Ramos (cell line): Measurements from ENCODE around the gene RARS2.
"Not testable (repeated sequence)": the region's sequence is repeated elsewhere in the genome, so short reads cannot be mapped to it uniquely, and the experiment has no call there.

Source experiments
- in situ Hi-C: fragments of 300-500 bp; cut with MboI; formaldehyde crosslinking; loops from one replicate; pipeline ENCODE4 v1.14.3; 2022; ENCODE audit warnings: low sequenced_read_pairs; ENCODE audit not compliant: unreplicated experiment

Gene RARS2

GRCh38 chr6:87518453-87518852 is 71.3 kb downstream of the RARS2 start:
- in situ Hi-C loops: no loop called here

DNA sequence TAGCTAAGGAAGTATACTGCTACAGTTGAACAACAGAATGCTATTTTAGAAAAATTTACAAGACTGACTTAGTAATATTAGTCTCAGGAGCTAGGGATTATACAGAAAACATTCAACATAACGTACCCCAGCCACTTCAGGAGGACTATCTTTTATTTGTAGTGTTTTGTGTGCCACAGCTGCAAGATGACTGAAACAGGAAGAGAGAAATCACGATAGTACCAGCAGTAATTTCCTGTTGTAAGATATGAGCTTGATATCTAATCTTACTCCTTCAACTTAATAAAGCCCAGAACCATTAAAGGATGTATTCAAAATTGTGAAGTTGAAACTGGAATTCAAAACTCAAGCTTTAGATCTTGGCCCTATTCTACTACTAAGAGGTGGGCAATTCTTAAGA is 75.0 kb downstream of the RARS2 start:
- in situ Hi-C loops: no loop called here

DNA sequence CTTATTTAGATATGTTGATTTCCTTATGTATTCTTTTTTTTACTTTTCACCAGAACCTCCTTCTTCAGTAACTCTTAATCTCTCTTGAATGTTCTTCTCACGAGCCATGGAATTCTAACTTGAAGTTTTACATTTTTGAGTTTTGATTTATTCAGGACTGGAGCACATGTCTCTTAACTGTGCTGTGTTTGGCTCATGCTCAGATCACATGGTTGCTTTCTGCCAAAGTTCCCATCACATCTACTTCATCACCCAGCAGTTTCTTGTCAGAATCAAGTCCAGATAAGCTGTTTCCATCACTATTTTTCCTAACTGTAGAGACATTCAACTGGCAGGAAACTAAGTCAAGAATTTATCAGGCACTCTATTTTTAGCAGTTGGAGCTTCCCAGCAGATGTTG is 85.3 kb downstream of the RARS2 start:
- in situ Hi-C loops: no loop called here

DNA sequence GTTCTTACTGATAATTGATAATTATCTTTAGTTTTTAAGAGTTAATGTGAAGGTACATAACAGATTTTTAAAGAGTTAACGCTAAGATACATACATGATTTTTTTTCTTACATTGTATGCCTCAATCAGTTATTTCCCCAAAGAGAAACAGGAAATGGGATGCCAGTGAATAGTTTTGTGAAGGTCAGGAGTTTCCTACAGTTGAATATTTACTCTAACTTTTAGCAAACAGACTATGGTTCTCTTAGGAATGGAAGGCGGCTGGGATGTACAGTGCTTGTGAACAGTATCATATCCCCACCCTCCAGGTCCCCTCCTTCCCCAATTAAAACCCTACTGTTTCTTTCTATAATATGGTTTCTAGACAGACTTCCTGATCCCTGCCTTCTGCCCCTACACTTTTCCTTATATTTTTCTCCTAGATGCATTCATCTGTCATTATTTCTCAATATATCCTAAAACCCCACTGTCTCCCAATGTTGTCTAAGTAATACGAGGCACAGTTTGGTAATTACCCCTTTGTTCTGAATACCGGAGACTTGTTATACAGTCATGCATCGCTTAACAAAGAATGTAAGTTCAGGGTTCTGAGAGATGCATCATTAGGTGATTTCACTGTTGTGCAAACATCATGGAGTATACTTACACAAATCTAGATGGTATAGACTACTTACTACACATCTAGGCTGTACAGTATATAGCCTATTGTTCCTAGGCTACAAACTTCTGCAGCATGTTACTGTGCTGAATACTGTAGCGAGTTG is 87.8 kb downstream of the RARS2 start:
- in situ Hi-C loops: no loop called here

DNA sequence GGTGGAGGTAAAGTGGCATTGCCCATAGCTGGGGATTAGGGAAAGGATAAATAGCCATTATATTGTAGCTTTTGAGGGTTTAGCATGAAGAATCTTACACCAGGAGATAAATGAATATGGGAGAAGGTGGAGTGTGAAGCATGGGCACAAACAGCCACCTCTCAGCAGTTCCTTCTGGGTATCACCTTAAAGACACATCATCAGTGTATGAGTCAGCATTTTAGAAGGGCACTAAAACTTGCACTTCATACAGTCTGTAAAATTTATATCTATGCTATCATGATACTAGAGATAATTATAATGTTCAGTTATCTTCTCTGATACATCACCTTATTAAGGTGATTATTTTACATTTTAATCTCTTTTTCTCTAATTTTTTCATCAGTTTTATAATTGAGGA is 91.7 kb downstream of the RARS2 start:
- in situ Hi-C loops: no loop called here

DNA sequence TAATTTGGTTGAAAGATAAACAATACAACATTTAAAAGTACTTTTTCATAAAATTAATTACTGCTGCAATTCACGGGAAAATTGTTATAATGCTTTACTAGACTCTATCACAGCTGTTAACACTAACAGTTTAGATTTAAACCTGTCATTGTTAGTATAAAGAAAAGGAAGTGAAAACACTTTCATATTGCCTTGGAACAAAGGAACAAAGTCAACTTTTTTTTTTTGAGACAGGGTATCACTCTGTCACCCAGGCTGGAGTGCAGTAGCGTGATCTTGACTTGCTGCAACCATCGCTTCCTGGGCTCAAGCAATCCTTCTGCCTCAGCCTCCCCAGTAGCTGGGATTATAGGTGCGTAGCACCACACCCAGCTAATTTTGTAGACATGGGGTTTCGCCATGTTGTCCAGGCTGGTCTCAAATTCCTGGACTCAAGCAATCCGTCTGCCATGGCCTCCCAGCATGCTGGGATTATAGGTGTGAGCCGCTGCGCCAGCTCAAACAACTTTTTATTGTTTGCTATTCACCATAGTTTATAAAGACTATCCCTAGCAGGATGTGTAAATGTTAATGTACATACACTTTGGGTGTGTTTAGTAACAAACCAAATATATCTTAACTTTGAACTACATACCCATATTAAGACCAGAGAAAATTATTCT is 94.9 kb downstream of the RARS2 start:
- in situ Hi-C loops: no loop called here

DNA sequence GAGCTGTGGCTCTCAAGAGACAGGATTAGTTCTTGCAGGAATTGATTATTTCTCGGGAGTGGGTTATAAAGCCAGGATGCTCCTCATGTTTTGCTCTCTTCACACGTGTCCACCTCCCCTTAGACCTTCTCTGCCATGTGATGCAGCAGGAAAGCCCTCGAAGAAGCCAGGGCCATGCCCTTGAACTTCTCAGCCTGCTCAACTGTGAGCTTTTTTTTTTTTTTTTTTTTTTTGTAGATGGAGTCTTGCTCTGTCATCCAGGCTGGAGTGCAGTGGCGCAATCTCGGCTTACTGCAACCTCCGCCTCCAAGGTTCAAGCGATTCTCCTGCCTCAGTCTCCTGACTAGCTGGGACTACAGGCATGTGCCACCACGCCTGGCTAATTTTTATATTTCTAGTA is 100.5 kb downstream of the RARS2 start:
- in situ Hi-C loops: not testable (repeated sequence)

DNA sequence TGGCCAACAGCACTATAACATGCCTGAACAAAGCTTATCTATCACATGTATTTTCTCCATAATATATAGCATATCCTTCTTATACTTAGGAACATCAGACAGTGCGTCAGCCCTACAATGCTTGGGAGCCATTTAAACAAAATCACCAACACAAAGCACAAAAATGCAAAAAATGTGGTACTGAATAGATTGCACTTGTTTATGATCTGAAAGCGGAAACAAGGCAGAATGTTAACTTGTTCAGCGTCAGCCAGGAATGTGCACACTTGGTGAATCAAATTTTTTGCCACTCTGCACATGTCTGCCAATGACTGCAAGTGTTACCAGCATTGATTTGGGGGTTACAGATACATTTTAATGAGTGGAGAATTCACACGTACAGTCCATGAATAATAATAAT is 102.2 kb downstream of the RARS2 start:
- in situ Hi-C loops: no loop called here

DNA sequence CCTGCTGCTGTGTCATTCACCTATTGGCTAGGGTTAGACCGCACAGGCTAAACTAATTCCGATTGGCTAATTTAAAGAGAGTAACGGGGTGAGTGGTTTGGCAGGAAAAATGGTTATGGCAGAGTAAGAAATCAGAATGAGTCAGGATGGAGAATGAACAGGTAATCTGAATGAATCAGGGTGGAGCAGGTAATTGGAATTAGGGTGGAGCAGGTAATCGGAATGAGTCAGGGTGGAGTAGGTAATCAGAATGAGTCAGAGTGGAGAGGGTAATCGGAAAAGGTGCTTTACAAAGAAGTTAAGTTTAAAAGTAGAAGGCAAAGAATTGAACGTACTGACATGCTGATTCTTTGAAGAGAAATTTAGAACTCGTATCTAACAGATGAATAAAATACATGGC is 105.3 kb downstream of the RARS2 start:
- in situ Hi-C loops: no loop called here

GRCh38 chr6:87483929-87484328 is 105.9 kb downstream of the RARS2 start:
- in situ Hi-C loops: no loop called here

DNA sequence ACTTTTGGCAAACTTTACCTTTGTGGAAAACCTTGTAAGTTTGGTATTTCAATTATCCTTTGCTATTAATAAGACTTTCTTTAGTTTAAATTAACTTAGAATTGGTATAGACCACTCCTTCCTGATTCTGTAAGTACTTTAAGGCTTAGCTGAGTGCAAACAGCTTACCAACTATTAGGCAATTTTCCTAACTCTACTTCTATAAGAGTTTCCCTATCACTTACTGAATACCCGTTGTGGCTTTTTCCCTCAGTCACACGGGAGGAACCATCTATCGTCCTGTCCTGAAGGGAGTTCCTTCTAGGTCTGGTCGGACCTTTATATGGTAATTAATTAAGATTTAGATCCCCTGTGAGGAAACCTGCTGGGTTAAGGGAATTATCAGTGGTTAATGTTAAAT is 107.4 kb downstream of the RARS2 start:
- in situ Hi-C loops: no loop called here

GRCh38 chr6:87481931-87482330 is 107.9 kb downstream of the RARS2 start:
- in situ Hi-C loops: no loop called here

DNA sequence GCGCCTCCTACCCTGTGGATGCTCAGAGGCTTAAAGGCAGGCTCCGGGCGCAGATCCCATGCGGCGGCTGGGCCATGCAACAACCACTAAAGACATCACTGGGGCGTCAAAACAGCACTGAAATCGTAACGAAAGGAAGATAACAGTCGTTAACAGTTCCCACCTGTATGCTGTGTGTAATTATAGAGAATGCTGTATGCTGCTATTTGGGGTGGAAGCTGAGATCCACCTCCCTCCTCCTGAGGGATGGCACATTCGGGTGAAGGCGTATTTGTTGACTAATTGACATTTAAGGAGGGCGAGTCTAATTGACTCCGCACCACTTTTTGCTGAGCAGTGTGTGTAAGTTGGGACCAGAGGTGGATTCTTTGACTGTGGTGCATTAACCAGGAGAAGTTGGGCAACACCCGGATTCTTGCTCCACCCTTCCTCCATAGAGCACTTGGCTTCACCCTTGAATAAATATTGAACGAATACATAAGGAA is 116.3 kb downstream of the RARS2 start:
- in situ Hi-C loops: no loop called here

DNA sequence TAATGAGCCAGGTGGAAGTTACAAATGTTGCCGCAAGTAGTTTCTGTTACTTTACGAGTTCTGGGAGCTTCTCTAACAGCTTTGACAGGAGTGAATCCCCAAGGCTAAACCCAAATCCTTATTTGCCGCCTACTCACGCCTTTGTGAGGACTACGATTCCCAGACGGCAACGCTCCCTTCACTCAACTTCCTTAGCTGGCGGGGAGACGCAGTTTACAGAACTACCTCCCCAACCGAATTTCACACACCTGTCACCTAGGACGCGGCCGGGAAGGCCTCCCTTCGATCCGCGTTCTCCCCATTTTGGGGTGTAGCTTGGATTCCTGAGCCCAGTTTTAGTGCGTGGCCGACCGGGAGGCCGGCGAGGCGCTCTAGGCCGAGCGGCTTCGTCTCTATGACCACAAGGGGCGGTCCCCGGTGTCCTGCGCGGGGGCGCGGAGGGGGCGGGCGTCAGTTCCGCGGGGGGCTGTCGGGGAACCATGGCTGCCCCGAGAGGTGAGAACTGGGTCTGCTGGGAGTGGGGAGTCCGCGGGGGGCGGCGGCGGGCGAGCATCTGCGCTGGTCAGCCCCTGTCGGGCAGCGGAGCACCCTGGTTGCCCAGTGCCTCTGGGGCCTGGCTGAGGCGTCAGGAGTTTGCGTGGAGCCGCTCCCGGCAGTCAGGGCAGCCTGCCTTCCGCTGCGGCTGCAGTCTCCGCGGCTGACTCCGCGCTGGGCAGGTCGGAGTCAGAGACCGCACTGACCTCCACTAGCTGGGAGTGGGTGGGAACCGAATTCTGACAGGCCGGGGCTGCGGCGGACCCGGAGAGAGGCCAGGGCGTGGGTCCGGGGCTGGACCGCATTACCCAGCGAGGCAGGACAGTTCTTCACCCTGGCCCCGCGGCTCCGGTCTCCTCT is 117.0 kb downstream of the RARS2 start, which contains the start of gene SLC35A1:
TSS of gene SLC35A1 (plus strand) at position 450 of the 894 bp plus-strand sequence. CDS start at position 480, 30 bp downstream.
- in situ Hi-C loops: no loop called here

DNA sequence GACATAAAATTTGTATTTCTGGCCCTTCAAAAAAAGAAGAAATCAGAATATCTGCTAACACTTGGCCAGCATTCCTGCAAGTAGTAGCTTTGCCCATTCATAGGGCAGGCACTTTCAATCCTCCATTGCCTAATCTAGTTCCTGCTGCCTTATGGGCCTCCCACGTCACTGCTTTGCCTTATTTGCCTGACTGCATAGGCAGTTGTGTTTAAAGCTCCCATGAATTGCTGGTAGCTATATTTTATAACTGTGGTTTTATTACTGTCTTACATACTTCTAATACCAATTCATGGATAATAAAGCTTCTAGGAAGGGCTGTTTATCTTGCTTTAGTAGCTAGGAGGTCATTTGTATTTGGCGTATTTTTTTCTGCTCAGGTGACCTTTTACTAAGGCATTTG is 124.7 kb downstream of the RARS2 start:
- in situ Hi-C loops: no loop called here
